A673 (cell line): Measurements from ENCODE around the gene TCF7L1. TPM values are rescaled to one million over a fixed set of nuclear protein-coding genes. Genes with fewer than 3 reads are reported as not detected.

Source experiments
- Bru-seq: library from RNA; stranded (reverse); fragments of 400-500 nt; gene quantifications from one replicate; lab custom pipeline; 2021; lab: Mats Ljungman, UMichigan
- BruChase-seq, 2 experiments: library from RNA; stranded (reverse); fragments of 400-500 nt; gene quantifications; one replicate each; lab custom pipeline; 2021; lab: Mats Ljungman, UMichigan
- BruUV-seq: library from RNA; stranded (reverse); fragments of 400-500 nt; replicated peaks from 2 replicates; lab custom pipeline; 2021; lab: Mats Ljungman, UMichigan
- CTCF ChIA-PET: fragments of 300-600 bp; sonication (Branson Sonifier 250); formaldehyde crosslinking; loops from one replicate; lab custom pipeline; 2022; ENCODE audit warnings: antibody characterized with exemption; lab: Charles Lee
- POLR2A ChIA-PET: fragments of 300-600 bp; sonication (Branson Sonifier 250); formaldehyde crosslinking; loops from one replicate; lab custom pipeline; 2022; ENCODE audit warnings: antibody characterized with exemption; ENCODE audit not compliant: low non-redundant PET; lab: Charles Lee
- DNase-seq: peaks from one replicate; pipeline ENCODE4 v3.0.0-alpha.2; 2015; ENCODE audit warnings: low spot score
- H3K27ac ChIP-seq: fragments of 200-600 bp; sonication (generic); 2 replicates; pipeline ENCODE4 v1.5.1; 2016; ENCODE audit warnings: mixed run types, low read depth, mild to moderate bottlenecking, mixed read lengths, antibody characterized with exemption, low read length; ENCODE audit not compliant: poor library complexity, severe bottlenecking
- H3K27me3 ChIP-seq: fragments of 200-600 bp; sonication (generic); replicated peaks from 2 replicates; pipeline ENCODE4 v1.6.1; 2017; ENCODE audit warnings: mixed run types, low read depth, mild to moderate bottlenecking, mixed read lengths, antibody characterized with exemption, low read length; ENCODE audit not compliant: insufficient read depth, poor library complexity
- H3K36me3 ChIP-seq: fragments of 200-600 bp; sonication (generic); 2 replicates; pipeline ENCODE4 v1.6.1; 2016; ENCODE audit warnings: mixed run types, mild to moderate bottlenecking, mixed read lengths, antibody characterized with exemption, low read length; ENCODE audit not compliant: insufficient read depth, poor library complexity, severe bottlenecking
- H3K4me1 ChIP-seq: fragments of 200-600 bp; sonication (generic); 2 replicates; pipeline ENCODE4 v1.6.1; 2017; ENCODE audit warnings: mixed run types, mild to moderate bottlenecking, mixed read lengths, antibody characterized with exemption, low read length; ENCODE audit not compliant: insufficient read depth, poor library complexity, severe bottlenecking
- H3K4me3 ChIP-seq: fragments of 200-600 bp; sonication (generic); 2 replicates; pipeline ENCODE4 v1.5.1; 2016; ENCODE audit warnings: low read depth, mixed run types, mild to moderate bottlenecking, mixed read lengths, low read length; ENCODE audit not compliant: poor library complexity, severe bottlenecking
- H3K9me3 ChIP-seq: fragments of 200-600 bp; sonication (generic); 2 replicates; pipeline ENCODE4 v1.6.1; 2016; ENCODE audit warnings: mixed run types, low read depth, mild to moderate bottlenecking, mixed read lengths, antibody characterized with exemption, low read length; ENCODE audit not compliant: poor library complexity, severe bottlenecking
- CTCF ChIP-seq: fragments of 300-800, 200-600 bp; sonication (generic); conservative IDR thresholded peaks from 2 replicates; pipeline ENCODE4 v1.5.1; 2017; ENCODE audit warnings: low read depth, mild to moderate bottlenecking, antibody characterized with exemption, low read length, moderate library complexity, mixed read lengths
- EZH2 ChIP-seq: fragments of 200-600 bp; sonication (generic); IDR thresholded peaks from 2 replicates; pipeline ENCODE4 v1.6.1; 2017; ENCODE audit warnings: borderline replicate concordance, low read depth, mild to moderate bottlenecking, mixed read lengths, antibody characterized with exemption, low read length; ENCODE audit not compliant: poor library complexity, severe bottlenecking
- intact Hi-C: fragments of 100-400 bp; cut with micrococcal nuclease; formaldehyde crosslinking; loops from one replicate; pipeline ENCODE4 v1.10.0; 2022; ENCODE audit not compliant: unreplicated experiment
- long read RNA-seq: library from polyadenylated mRNA; stranded (forward); transcript quantifications from one replicate; pipeline ENCODE4 v2.0.0, GENCODE V29; 2022
- total RNA-seq: library from RNA; stranded (reverse); gene quantifications from 2 replicates; pipeline ENCODE4 v1.2.3, GENCODE V29; 2021

TCF7L1 gene
- total RNA-seq (21.9 and 29.3 TPM in 2 replicates), Bru-seq, nascent RNA (percentile 75 among the genes with signal in this experiment), BruChase-seq, experiment 1, labeled RNA remaining after a 2-hour chase (percentile 78 among the genes with signal in this experiment), BruChase-seq, experiment 2, labeled RNA remaining after a 6-hour chase (percentile 84 among the genes with signal in this experiment)
- long read RNA-seq, transcript TCF7L1-201 (12 exons, 2,968 nt) = major isoform, 23 of 59 reads
- long read RNA-seq, partial matches to known transcripts = 13 of 59 reads
- long read RNA-seq, other reads (novel, unspliced or antisense) = 23 of 59 reads

- no peaks in the 10 kb centered on the region for H3K27me3 ChIP-seq
- ChIA-PET POLR2A (no interaction called here), CTCF (interaction anchor here (0.6 to 2.0 kb wide), 8 partner anchors 58 to 167 kb away, joined by 3 to 16 read pairs (median 6); no protein-coding TSS in a partner anchor)
- peak within 1 kb of the TSS; percentile 71 for H3K4me3 ChIP-seq
- no TSS peak for BruUV-seq
- peaks cover 18% of the 10 kb centered on the region for H3K4me1 ChIP-seq
- peak; percentile 93 for DNase-seq
- intact Hi-C loops = loop anchor here (1.0 to 5.0 kb wide), 5 partner anchors 61 to 206 kb away; no protein-coding TSS in a partner anchor
- TF ChIP-seq CTCF (peak; percentile 96), EZH2 (no peak)
- peaks cover 1% of the 10 kb centered on the region for H3K36me3 ChIP-seq
- H3K9me3 ChIP-seq = no peaks in the 10 kb centered on the region
- peak within 1 kb of the TSS; percentile 55 for H3K27ac ChIP-seq
These were observed at the start of gene TCF7L1 for GRCh38 chr2:85132834-85133637. Gene TCF7L1, plus strand, starts transcription at chr2:85133392. Its CDS starts 293 bp downstream, at chr2:85133685.

GRCh38 chr2:85085563-85085962 is 47.6 kb upstream of the TCF7L1 start:
- ChIA-PET POLR2A (no interaction called here), CTCF (interaction anchor here (0.7 kb wide), 1 partner anchor 200 kb away, joined by 3 read pairs; no protein-coding TSS in a partner anchor)
- no peaks in the 10 kb centered on the region for H3K27me3 ChIP-seq
- H3K27ac ChIP-seq = no peak overlapping the region
- H3K36me3 ChIP-seq = no peaks in the 10 kb centered on the region
- no peaks in the 10 kb centered on the region for H3K9me3 ChIP-seq
- no peak overlapping the region for H3K4me3 ChIP-seq
- intact Hi-C loops = no loop called here
- no peak for DNase-seq
- no peaks in the 10 kb centered on the region for H3K4me1 ChIP-seq
- TF ChIP-seq EZH2 = no peak
- TF ChIP-seq CTCF = no peak
- no TSS peak for BruUV-seq

GRCh38 chr2:85087541-85087940 is 45.7 kb upstream of the TCF7L1 start:
- TF ChIP-seq CTCF = no peak
- H3K27ac ChIP-seq = no peak overlapping the region
- H3K4me3 ChIP-seq = no peak overlapping the region
- H3K27me3 ChIP-seq = no peaks in the 10 kb centered on the region
- BruUV-seq = no TSS peak
- DNase-seq = no peak
- no peaks in the 10 kb centered on the region for H3K36me3 ChIP-seq
- H3K9me3 ChIP-seq = no peaks in the 10 kb centered on the region
- ChIA-PET CTCF (no interaction called here), POLR2A (interaction anchor here (0.6 kb wide), 1 partner anchor 451 kb away, joined by 3 read pairs; the partner anchor contains the start of gene MAT2A)
- intact Hi-C loops = no loop called here
- H3K4me1 ChIP-seq = no peaks in the 10 kb centered on the region
